K562 (cell line): ENCODE results near the gene CAPZB. TPM values are rescaled to one million over a fixed set of nuclear protein-coding genes. Genes with fewer than 3 reads are reported as not detected.

Experiments
- ATAC-seq: fragments of 200-7000 bp; cut with Tn5 transposase; 3 replicates; pipeline ENCODE4 v1.9.1; 2020; ENCODE audit warnings: moderate library complexity
- BruUV-seq: library from RNA; stranded (reverse); fragments of 400-500 nt; replicated peaks from 2 replicates; lab custom pipeline; 2021; lab: Mats Ljungman, UMichigan
- CTCF ChIA-PET: fragments of 300-600 bp; formaldehyde crosslinking; extraction: SDS; loops from one replicate; lab custom pipeline; 2021; ENCODE audit warnings: low intra/inter-chr PET ratio; lab: Yijun Ruan, JAX
- POLR2A ChIA-PET: fragments of 300-600, 350-650 bp; sonication (Branson Sonifier 250); formaldehyde crosslinking; extraction: SDS; loops from one replicate; lab custom pipeline; 2021; ENCODE audit warnings: antibody characterized with exemption, inconsistent platforms; lab: Yijun Ruan, JAX
- DNase-seq, 4 experiments: peaks; one replicate each; pipeline versions ENCODE4 v3.0.0 to v3.0.0-alpha.2; 2011 to 2018; ENCODE audit warnings: low spot score in 3 of 4, mixed read lengths in 3 of 4; ENCODE audit errors: extremely low read depth in 1 of 4
- FAIRE-seq: peaks from 2 replicates; lab custom pipeline; 2011; peaks lifted over from hg19 to GRCh38; lab: Jason Lieb, UNC
- H2AFZ ChIP-seq: 2 replicates; pipeline ENCODE4 v1.6.0; 2011; ENCODE audit warnings: low read depth, low read length, control low read depth, inconsistent platforms
- H3K27ac ChIP-seq: fragments of 200-600 bp; 3 replicates; pipeline ENCODE4 v1.8.0; 2011; ENCODE audit warnings: low read depth, mild to moderate bottlenecking, control low read depth, inconsistent platforms, low read length, moderate library complexity, mixed read lengths; ENCODE audit errors: extremely low read depth
- H3K27me3 ChIP-seq, 2 experiments: fragments of 300-600 bp in 1 of 2; 2 replicates in 1 of 2; 3 replicates in 1 of 2; pipeline versions ENCODE4 v1.6.0 to v1.8.0; 2011; ENCODE audit warnings: inconsistent platforms in 2 of 2, low read length in 2 of 2, mild to moderate bottlenecking in 1 of 2, mixed read lengths in 1 of 2, moderate library complexity in 1 of 2; ENCODE audit not compliant: control insufficient read depth in 2 of 2, insufficient read depth in 2 of 2
- H3K36me3 ChIP-seq: fragments of 300-600 bp; 3 replicates; pipeline ENCODE4 v1.8.0; 2011; ENCODE audit warnings: mild to moderate bottlenecking, low read length, inconsistent platforms; ENCODE audit not compliant: control insufficient read depth, insufficient read depth
- H3K4me1 ChIP-seq, 2 experiments: fragments of 200-600 bp in 1 of 2; replicated peaks in 1 of 2; 2 replicates in 1 of 2; 3 replicates in 1 of 2; pipeline versions ENCODE4 v1.5.1 to v1.8.0; 2011; ENCODE audit warnings: inconsistent platforms in 2 of 2, low read length in 2 of 2, mild to moderate bottlenecking in 1 of 2, mixed read lengths in 1 of 2, moderate library complexity in 1 of 2; ENCODE audit not compliant: control insufficient read depth in 2 of 2, insufficient read depth in 2 of 2
- H3K4me2 ChIP-seq: 2 replicates; pipeline ENCODE4 v1.6.1; 2011; ENCODE audit warnings: low read length, control low read depth, inconsistent platforms, mixed read lengths; ENCODE audit not compliant: insufficient read depth
- H3K4me3 ChIP-seq: fragments of 200-600 bp; sonication (generic), shearing (Covaris generic); 2 replicates; pipeline ENCODE4 v1.5.1; 2016; ENCODE audit warnings: control low read depth, inconsistent platforms
- H3K79me2 ChIP-seq: fragments of 200-600 bp; 3 replicates; pipeline ENCODE4 v1.8.0; 2011; ENCODE audit warnings: low read length, inconsistent platforms; ENCODE audit not compliant: control insufficient read depth, insufficient read depth
- H3K9ac ChIP-seq, 2 experiments: 2 replicates each; pipeline versions ENCODE4 v1.6.0 to v1.6.1; 2011; ENCODE audit warnings: low read depth in 2 of 2, low read length in 2 of 2, control low read depth in 1 of 2, inconsistent platforms in 1 of 2, mild to moderate bottlenecking in 1 of 2, mixed read lengths in 1 of 2; ENCODE audit not compliant: insufficient read depth in 1 of 2
- H3K9me1 ChIP-seq: one replicate; pipeline ENCODE4 v1.6.0; 2011; ENCODE audit warnings: inconsistent platforms, mild to moderate bottlenecking, low read length, moderate library complexity; ENCODE audit not compliant: control insufficient read depth, insufficient read depth
- H3K9me3 ChIP-seq: replicated peaks from 2 replicates; pipeline ENCODE4 v1.5.1; 2011; ENCODE audit warnings: low read depth, low read length, inconsistent platforms; ENCODE audit not compliant: control insufficient read depth, insufficient read depth
- H4K20me1 ChIP-seq: replicated peaks from 2 replicates; pipeline ENCODE4 v1.6.1; 2011; ENCODE audit warnings: low read length, inconsistent platforms, mixed read lengths; ENCODE audit not compliant: control insufficient read depth, insufficient read depth
- TAL1 ChIP-seq: fragments of 450-650 bp; IDR thresholded peaks from 2 replicates; pipeline ENCODE4 v1.6.1; 2016; ENCODE audit warnings: mild to moderate bottlenecking
- WGBS: fragments of 100-300 bp; shearing (Covaris generic); methylation state at CpG from one replicate; pipeline ENCODE4 v1.1.6; 2016; ENCODE audit warnings: low coverage, mixed read lengths; ENCODE audit not compliant: insufficient coverage; ENCODE audit errors: missing lambda C conversion rate; 5-methylcytosine and 5-hydroxymethylcytosine counted together
- in situ Hi-C: fragments of 300-500 bp; cut with MboI; formaldehyde crosslinking; loops from 4 replicates; pipeline ENCODE4 v1.15.0; 2018; ENCODE audit warnings: inconsistent platforms, mixed read lengths
- intact Hi-C: fragments of 100-400 bp; cut with micrococcal nuclease; formaldehyde crosslinking; loops from 2 replicates; pipeline ENCODE4 v1.14.2; 2022
- polyA plus RNA-seq, 8 experiments: library from polyadenylated mRNA; depleted of rRNA in 4 of 8; stranded (reverse) in 5 of 8; unstranded in 3 of 8; fragments of >200 nt; fragmentation: Nextera tagmentation in 2 of 8; fragmentation: Illumina TruSeq in 1 of 8; extraction: Ambion mirVana in 2 of 8; extraction: Trizol in 1 of 8; gene quantifications; 2 replicates each; pipeline versions ENCODE4 v1.2.1 to v1.2.3, GENCODE V29; 2011 to 2014; ENCODE audit warnings: inconsistent platforms in 1 of 8, missing spikeins in 1 of 8
- total RNA-seq, 7 experiments: library from RNA; depleted of rRNA in 6 of 7; stranded (reverse); fragments of >200 nt in 6 of 7; fragmentation: Illumina TruSeq in 2 of 7; extraction: Trizol in 2 of 7; gene quantifications; 2 replicates each; pipeline versions ENCODE4 v1.2.1 to v1.2.3, GENCODE V29; 2011 to 2021; ENCODE audit warnings: low replicate concordance in 1 of 7
- TF ChIP-seq, protein P1 (sequence below), 2 experiments: fragments of 450-650 bp; conservative IDR thresholded peaks; 2 replicates each; pipeline ENCODE4 v1.6.1; 2017; ENCODE audit warnings: mild to moderate bottlenecking in 2 of 2, moderate library complexity in 2 of 2

Gene CAPZB
- total and polyA plus RNA-seq, 9 of the 15 experiments (the other 6 are each of a cell fraction or from before 2014, with no cell fraction given): 57.6 to 297 (median 125) TPM

DNA sequence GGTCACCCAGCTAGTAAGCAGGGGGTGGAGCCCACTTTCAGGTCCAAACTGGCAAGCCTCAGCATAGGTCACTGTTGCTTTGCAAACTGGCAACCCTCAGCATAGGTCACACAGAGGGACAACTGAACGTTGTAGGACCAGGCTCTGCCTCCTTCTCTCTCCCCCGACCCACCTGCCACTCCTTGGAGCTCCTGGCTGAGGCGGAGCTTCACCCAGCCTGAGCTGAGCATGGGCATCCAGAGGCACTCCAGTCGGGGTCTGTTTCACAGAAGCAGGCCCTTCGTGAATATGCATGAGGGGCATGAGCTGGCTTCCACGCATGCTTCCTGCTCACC lies 24.2 kb downstream of the CAPZB start:
- no peaks in the 10 kb centered on the region for H3K27me3 ChIP-seq
- no peaks in the 10 kb centered on the region for H3K9me1 ChIP-seq
- peak overlapping the region; percentile 10 to 86; a peak in 2 of 4 replicates for H3K9ac ChIP-seq
- 74% methylated on average over 6 of the region's 6 CpGs for WGBS
- DNase-seq (no peak), ATAC-seq (no peak), FAIRE-seq (no peak)
- no peaks in the 10 kb centered on the region for H3K9me3 ChIP-seq
- in situ Hi-C loops (no loop called here), intact Hi-C loops (loop anchor here (10.0 kb wide), 1 partner anchor 184 kb away; the partner anchor contains the start of gene NBL1)
- H3K4me1 ChIP-seq: peaks cover 15 to 44% of the 10 kb centered on the region in 2 experiments
- no peak overlapping the region for H3K4me3 ChIP-seq
- H3K36me3 ChIP-seq: peaks cover 20% of the 10 kb centered on the region
- no peak overlapping the region for H2AFZ ChIP-seq
- H3K79me2 ChIP-seq: peaks cover 87% of the 10 kb centered on the region
- peaks cover 34% of the 10 kb centered on the region; the same call in 1 of the 2 replicates for H4K20me1 ChIP-seq
- CTCF ChIA-PET: no interaction called here
- H3K27ac ChIP-seq: no peak overlapping the region; the same call in 2 of the 3 replicates
- BruUV-seq: no TSS peak
- POLR2A ChIA-PET: interaction anchor here (0.5 to 1.7 kb wide), 9 partner anchors 9 to 794 kb away, joined by 3 to 9 read pairs (median 3); no protein-coding TSS in a partner anchor
- H3K4me2 ChIP-seq: no peak overlapping the region
- TF ChIP-seq, protein P1, sequence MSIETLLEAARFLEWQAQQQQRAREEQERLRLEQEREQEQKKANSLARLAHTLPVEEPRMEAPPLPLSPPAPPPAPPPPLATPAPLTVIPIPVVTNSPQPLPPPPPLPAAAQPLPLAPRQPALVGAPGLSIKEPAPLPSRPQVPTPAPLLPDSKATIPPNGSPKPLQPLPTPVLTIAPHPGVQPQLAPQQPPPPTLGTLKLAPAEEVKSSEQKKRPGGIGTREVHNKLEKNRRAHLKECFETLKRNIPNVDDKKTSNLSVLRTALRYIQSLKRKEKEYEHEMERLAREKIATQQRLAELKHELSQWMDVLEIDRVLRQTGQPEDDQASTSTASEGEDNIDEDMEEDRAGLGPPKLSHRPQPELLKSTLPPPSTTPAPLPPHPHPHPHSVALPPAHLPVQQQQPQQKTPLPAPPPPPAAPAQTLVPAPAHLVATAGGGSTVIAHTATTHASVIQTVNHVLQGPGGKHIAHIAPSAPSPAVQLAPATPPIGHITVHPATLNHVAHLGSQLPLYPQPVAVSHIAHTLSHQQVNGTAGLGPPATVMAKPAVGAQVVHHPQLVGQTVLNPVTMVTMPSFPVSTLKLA (conservative IDR thresholded peaks at IDR 0.05): 0 out of 4 replicates have a peak, but pooled peaks of 1 of the 2 experiments have one; percentile 21
- TF ChIP-seq TAL1: no peak
- TF ChIP-seq, all 486 proteins: peak for 1
